ENCODE results near the gene RBMS3. TPM values are rescaled to one million over a fixed set of nuclear protein-coding genes. Genes with fewer than 3 reads are reported as not detected.

Gene RBMS3
- total RNA-seq, 1 donor from 2014 or later = 33.0 TPM

- H4K20me1 ChIP-seq (ENCODE audit: insufficient read depth, low read length) = peaks cover 26% of the 10 kb centered on the region
- DNase-seq (ENCODE audit: low read depth) (no peak), FAIRE-seq (no peak)
- no peaks in the 10 kb centered on the region for H3K27me3 ChIP-seq (ENCODE audit: insufficient read depth, low read length)
- no peak overlapping the region for H3K27ac Mint-ChIP-seq (ENCODE audit: unreplicated experiment)
- no peak overlapping the region for H2AFZ ChIP-seq (ENCODE audit: low read depth, low read length)
- peaks cover 3% of the 10 kb centered on the region for H3K36me3 Mint-ChIP-seq (ENCODE audit: low read depth, unreplicated experiment)
- H3K27me3 Mint-ChIP-seq (ENCODE audit: low read depth, unreplicated experiment) = no peaks in the 10 kb centered on the region
- H3K4me1 ChIP-seq (ENCODE audit: insufficient read depth, low read length) = no peaks in the 10 kb centered on the region
- no peak overlapping the region for H3K4me2 ChIP-seq (ENCODE audit: low read length)
- no peak overlapping the region for H3K4me3 Mint-ChIP-seq (ENCODE audit: unreplicated experiment)
- H3K9me3 Mint-ChIP-seq (ENCODE audit: unreplicated experiment) = no peaks in the 10 kb centered on the region
- peaks cover 4% of the 10 kb centered on the region for H3K4me1 Mint-ChIP-seq (ENCODE audit: low read depth, unreplicated experiment)
- TF ChIP-seq, protein P1, sequence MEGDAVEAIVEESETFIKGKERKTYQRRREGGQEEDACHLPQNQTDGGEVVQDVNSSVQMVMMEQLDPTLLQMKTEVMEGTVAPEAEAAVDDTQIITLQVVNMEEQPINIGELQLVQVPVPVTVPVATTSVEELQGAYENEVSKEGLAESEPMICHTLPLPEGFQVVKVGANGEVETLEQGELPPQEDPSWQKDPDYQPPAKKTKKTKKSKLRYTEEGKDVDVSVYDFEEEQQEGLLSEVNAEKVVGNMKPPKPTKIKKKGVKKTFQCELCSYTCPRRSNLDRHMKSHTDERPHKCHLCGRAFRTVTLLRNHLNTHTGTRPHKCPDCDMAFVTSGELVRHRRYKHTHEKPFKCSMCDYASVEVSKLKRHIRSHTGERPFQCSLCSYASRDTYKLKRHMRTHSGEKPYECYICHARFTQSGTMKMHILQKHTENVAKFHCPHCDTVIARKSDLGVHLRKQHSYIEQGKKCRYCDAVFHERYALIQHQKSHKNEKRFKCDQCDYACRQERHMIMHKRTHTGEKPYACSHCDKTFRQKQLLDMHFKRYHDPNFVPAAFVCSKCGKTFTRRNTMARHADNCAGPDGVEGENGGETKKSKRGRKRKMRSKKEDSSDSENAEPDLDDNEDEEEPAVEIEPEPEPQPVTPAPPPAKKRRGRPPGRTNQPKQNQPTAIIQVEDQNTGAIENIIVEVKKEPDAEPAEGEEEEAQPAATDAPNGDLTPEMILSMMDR (IDR thresholded peaks at IDR 0.05; ENCODE audit: insufficient read depth, low read depth, low read length) = no peak
- TF ChIP-seq EZH2 (IDR thresholded peaks at IDR 0.05; ENCODE audit: insufficient read depth, low read length) = no peak
- no peak overlapping the region for H3K27ac ChIP-seq (ENCODE audit: low read depth, low read length)
- H3K36me3 ChIP-seq (ENCODE audit: insufficient read depth, low read length) = no peaks in the 10 kb centered on the region
- no peaks in the 10 kb centered on the region for H3K9me3 ChIP-seq (ENCODE audit: insufficient read depth, low read depth, low read length)
- H3K9ac ChIP-seq (ENCODE audit: low read length) = no peak overlapping the region
- no peak overlapping the region for H3K4me3 ChIP-seq (ENCODE audit: insufficient read depth, low read depth, low read length)
- peaks cover 79% of the 10 kb centered on the region for H3K79me2 ChIP-seq (ENCODE audit: insufficient read depth, low read length)
Measured at GRCh38 chr3:29297998-29298397, 17.1 kb downstream of the RBMS3 start.

- Histone ChIP-seq H3K79me2 (ENCODE audit: insufficient read depth, low read length) (peaks cover 82% of the 10 kb centered on the region), H4K20me1 (ENCODE audit: insufficient read depth, low read length) (peaks cover 25% of the 10 kb centered on the region), H3K27me3 (ENCODE audit: insufficient read depth, low read length) (no peaks in the 10 kb centered on the region), H2AFZ (ENCODE audit: low read depth, low read length) (no peak overlapping the region), H3K9ac (ENCODE audit: low read length) (no peak overlapping the region), H3K4me3 (ENCODE audit: insufficient read depth, low read depth, low read length) (no peak overlapping the region), H3K9me3 (ENCODE audit: insufficient read depth, low read depth, low read length) (no peaks in the 10 kb centered on the region), H3K27ac (ENCODE audit: low read depth, low read length) (no peak overlapping the region), H3K36me3 (ENCODE audit: insufficient read depth, low read length) (peaks cover 4% of the 10 kb centered on the region), H3K4me1 (ENCODE audit: insufficient read depth, low read length) (no peaks in the 10 kb centered on the region), H3K4me2 (ENCODE audit: low read length) (no peak overlapping the region)
- Mint-ChIP-seq H3K27ac (ENCODE audit: unreplicated experiment) (no peak overlapping the region), H3K4me3 (ENCODE audit: unreplicated experiment) (no peak overlapping the region), H3K27me3 (ENCODE audit: low read depth, unreplicated experiment) (no peaks in the 10 kb centered on the region), H3K4me1 (ENCODE audit: low read depth, unreplicated experiment) (peaks cover 4% of the 10 kb centered on the region), H3K36me3 (ENCODE audit: low read depth, unreplicated experiment) (peaks cover 7% of the 10 kb centered on the region), H3K9me3 (ENCODE audit: unreplicated experiment) (no peaks in the 10 kb centered on the region)
- no peak for TF ChIP-seq EZH2 (IDR thresholded peaks at IDR 0.05; ENCODE audit: insufficient read depth, low read length)
- TF ChIP-seq, protein P1 (IDR thresholded peaks at IDR 0.05; ENCODE audit: insufficient read depth, low read depth, low read length) = no peak
- FAIRE-seq = peak; percentile 29
- no peak for DNase-seq (ENCODE audit: low read depth)
Measured at GRCh38 chr3:29301332-29302019, 20.6 kb downstream of the RBMS3 start.

- Histone ChIP-seq H3K4me2 (ENCODE audit: low read length) (no peak overlapping the region), H3K9ac (ENCODE audit: low read length) (no peak overlapping the region), H3K4me1 (ENCODE audit: insufficient read depth, low read length) (peaks cover 6% of the 10 kb centered on the region), H3K4me3 (ENCODE audit: insufficient read depth, low read depth, low read length) (no peak overlapping the region), H3K27ac (ENCODE audit: low read depth, low read length) (no peak overlapping the region), H2AFZ (ENCODE audit: low read depth, low read length) (no peak overlapping the region), H4K20me1 (ENCODE audit: insufficient read depth, low read length) (peaks cover 35% of the 10 kb centered on the region), H3K79me2 (ENCODE audit: insufficient read depth, low read length) (peaks cover 88% of the 10 kb centered on the region), H3K27me3 (ENCODE audit: insufficient read depth, low read length) (no peaks in the 10 kb centered on the region), H3K9me3 (ENCODE audit: insufficient read depth, low read depth, low read length) (no peaks in the 10 kb centered on the region), H3K36me3 (ENCODE audit: insufficient read depth, low read length) (peaks cover 4% of the 10 kb centered on the region)
- no peak for DNase-seq (ENCODE audit: low read depth)
- peaks cover 8% of the 10 kb centered on the region for H3K4me1 Mint-ChIP-seq (ENCODE audit: low read depth, unreplicated experiment)
- no peak overlapping the region for H3K27ac Mint-ChIP-seq (ENCODE audit: unreplicated experiment)
- no peaks in the 10 kb centered on the region for H3K27me3 Mint-ChIP-seq (ENCODE audit: low read depth, unreplicated experiment)
- peaks cover 10% of the 10 kb centered on the region for H3K36me3 Mint-ChIP-seq (ENCODE audit: low read depth, unreplicated experiment)
- H3K4me3 Mint-ChIP-seq (ENCODE audit: unreplicated experiment) = no peak overlapping the region
- FAIRE-seq = no peak
- TF ChIP-seq, protein P1 (IDR thresholded peaks at IDR 0.05; ENCODE audit: insufficient read depth, low read depth, low read length) = no peak
- no peak for TF ChIP-seq EZH2 (IDR thresholded peaks at IDR 0.05; ENCODE audit: insufficient read depth, low read length)
- H3K9me3 Mint-ChIP-seq (ENCODE audit: unreplicated experiment) = no peaks in the 10 kb centered on the region
Measured at GRCh38 chr3:29302619-29303018, 21.7 kb downstream of the RBMS3 start.
